Omental fat pad (tissue), 4 donors: ENCODE data around the gene ABCB11. TPM values are rescaled to one million over a fixed set of nuclear protein-coding genes. Genes with fewer than 3 reads are reported as not detected.
"Not testable (repeated sequence)": the region's sequence is repeated elsewhere in the genome, so short reads cannot be mapped to it uniquely, and the experiment has no call there.

Experiments used
- ATAC-seq: fragments of 150-250 bp; one replicate; pipeline ENCODE4 v1.9.1; 2016; ENCODE audit warnings: mild to moderate bottlenecking, moderate library complexity; ENCODE audit not compliant: low FRiP score
- DNase-seq: peaks from one replicate; pipeline ENCODE4 v3.0.0-alpha.2; 2019; ENCODE audit warnings: low spot score
- total RNA-seq, 4 donors: library from RNA; depleted of rRNA; stranded (reverse); fragments of >200 nt; gene quantifications; one replicate each; pipeline ENCODE4 v1.1.0, GENCODE V29; 2016
- TF ChIP-seq, protein P1 (sequence below), 3 donors: fragments of 450-650 bp; IDR thresholded peaks; one replicate each; pipeline ENCODE4 v1.5.1; 2016 to 2017; ENCODE audit warnings: antibody characterized with exemption in 3 of 3, mild to moderate bottlenecking in 3 of 3, moderate library complexity in 2 of 3

The ABCB11 gene
- total RNA-seq, 4 donors from 2014 or later: 0.24 to 1.2 (median 0.66) TPM

- TF ChIP-seq, protein P1, sequence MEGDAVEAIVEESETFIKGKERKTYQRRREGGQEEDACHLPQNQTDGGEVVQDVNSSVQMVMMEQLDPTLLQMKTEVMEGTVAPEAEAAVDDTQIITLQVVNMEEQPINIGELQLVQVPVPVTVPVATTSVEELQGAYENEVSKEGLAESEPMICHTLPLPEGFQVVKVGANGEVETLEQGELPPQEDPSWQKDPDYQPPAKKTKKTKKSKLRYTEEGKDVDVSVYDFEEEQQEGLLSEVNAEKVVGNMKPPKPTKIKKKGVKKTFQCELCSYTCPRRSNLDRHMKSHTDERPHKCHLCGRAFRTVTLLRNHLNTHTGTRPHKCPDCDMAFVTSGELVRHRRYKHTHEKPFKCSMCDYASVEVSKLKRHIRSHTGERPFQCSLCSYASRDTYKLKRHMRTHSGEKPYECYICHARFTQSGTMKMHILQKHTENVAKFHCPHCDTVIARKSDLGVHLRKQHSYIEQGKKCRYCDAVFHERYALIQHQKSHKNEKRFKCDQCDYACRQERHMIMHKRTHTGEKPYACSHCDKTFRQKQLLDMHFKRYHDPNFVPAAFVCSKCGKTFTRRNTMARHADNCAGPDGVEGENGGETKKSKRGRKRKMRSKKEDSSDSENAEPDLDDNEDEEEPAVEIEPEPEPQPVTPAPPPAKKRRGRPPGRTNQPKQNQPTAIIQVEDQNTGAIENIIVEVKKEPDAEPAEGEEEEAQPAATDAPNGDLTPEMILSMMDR (IDR thresholded peaks at IDR 0.05): no peak
- DNase-seq (no peak), ATAC-seq (no peak)
These were observed 18.1 kb downstream of the ABCB11 start for GRCh38 chr2:169012812-169013627.

DNA sequence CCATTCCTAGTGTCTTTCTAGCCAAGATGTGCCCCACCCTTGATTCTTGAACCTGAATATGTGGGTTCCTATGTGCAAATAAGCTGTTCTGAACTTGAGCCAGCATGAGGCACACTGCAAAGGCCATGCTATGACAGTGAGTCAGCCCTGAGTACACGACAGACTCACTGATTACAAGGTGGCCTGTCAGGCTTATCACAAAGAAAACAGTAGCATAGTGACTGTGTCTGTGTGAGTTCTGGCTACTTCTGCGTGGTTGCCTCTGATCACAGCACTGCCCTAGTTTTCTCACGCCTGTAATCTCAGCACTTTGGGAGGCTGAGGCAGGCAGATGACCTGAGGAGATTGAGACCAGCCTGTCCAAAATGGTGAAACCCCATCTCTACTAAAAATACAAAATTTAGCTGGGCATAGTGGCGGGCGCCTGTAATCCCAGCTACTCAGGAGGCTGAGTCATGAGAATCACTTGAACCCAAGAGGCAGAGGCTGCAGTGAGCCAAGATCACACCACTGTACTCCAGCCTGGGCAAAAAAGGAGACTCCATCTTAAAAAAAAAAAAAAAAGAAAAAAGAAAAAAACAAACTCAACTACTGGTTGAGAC, 18.8 kb downstream of the ABCB11 start:
- ATAC-seq: not testable (repeated sequence)

GRCh38 chr2:169011698-169012097, 19.4 kb downstream of the ABCB11 start:
- TF ChIP-seq, protein P1 (IDR thresholded peaks at IDR 0.05): no peak
- DNase-seq: no peak
- ATAC-seq: no peak

More for the DNA sequence above, 18.8 kb downstream of the ABCB11 start:
- DNase-seq: not testable (repeated sequence)

- no peak for DNase-seq
- no peak for ATAC-seq
- TF ChIP-seq, protein P1 (IDR thresholded peaks at IDR 0.05): no peak
These were observed 20.3 kb downstream of the ABCB11 start for GRCh38 chr2:169010633-169011460.

- TF ChIP-seq, protein P1 (IDR thresholded peaks at IDR 0.05): no peak
- DNase-seq (no peak), ATAC-seq (no peak)
These were observed 21.1 kb downstream of the ABCB11 start for GRCh38 chr2:169009865-169010579.

- no peak for DNase-seq
- TF ChIP-seq, protein P1 (IDR thresholded peaks at IDR 0.05): no peak
- no peak for ATAC-seq
These were observed 23.2 kb downstream of the ABCB11 start for GRCh38 chr2:169007941-169008340.

DNA sequence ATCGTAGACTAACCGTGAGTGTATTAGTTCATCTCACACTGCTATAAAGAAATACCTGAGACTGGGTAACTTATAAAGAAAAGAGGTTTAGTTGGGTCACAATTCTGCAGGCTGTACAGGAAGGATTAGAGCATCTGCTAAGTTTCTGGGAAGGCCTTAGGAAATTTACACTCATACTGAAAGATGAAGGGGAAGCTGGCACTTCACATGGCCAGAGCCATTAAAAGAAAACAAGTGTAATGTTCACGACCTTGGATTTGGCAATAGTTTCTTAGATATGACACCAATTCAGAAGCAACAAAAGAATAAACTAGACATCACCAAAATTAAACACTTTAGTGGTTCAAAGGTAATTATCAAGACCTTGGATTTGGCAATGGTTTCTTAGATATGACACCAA, 23.8 kb downstream of the ABCB11 start:
- DNase-seq: no peak
- TF ChIP-seq, protein P1 (IDR thresholded peaks at IDR 0.05): no peak
- ATAC-seq: no peak
